K562 (cell line): ENCODE results near the gene AFF1. TPM values are rescaled to one million over a fixed set of nuclear protein-coding genes. Genes with fewer than 3 reads are reported as not detected.

Experiments used
- ARNT ChIP-seq, 2 experiments: fragments of 450-650 bp; IDR thresholded peaks; 2 replicates each; pipeline ENCODE4 v1.6.1; 2016; ENCODE audit warnings: mild to moderate bottlenecking in 1 of 2
- BHLHE40 ChIP-seq: IDR thresholded peaks from 2 replicates; pipeline ENCODE4 v1.6.1; 2011; ENCODE audit warnings: low read length, improper control_type of control experiment
- CHD1 ChIP-seq: fragments of 200-600 bp; sonication (generic); IDR thresholded peaks from one replicate; pipeline ENCODE4 v1.6.1; 2012; ENCODE audit warnings: mild to moderate bottlenecking, moderate library complexity, low read length, inconsistent platforms
- DPF2 ChIP-seq: fragments of 450-650 bp; IDR thresholded peaks from 2 replicates; pipeline ENCODE4 v1.6.1; 2016
- ELF4 ChIP-seq: fragments of 450-650 bp; formaldehyde crosslinking; IDR thresholded peaks from 2 replicates; pipeline ENCODE4 v1.4.0; 2022; ENCODE audit warnings: missing genetic modification characterization
- KDM2B ChIP-seq: fragments of 250-450 bp; sonication (Bioruptor Pico); IDR thresholded peaks from 2 replicates; pipeline ENCODE4 v1.8.0; 2021; ENCODE audit warnings: mild to moderate bottlenecking, moderate library complexity
- MAZ ChIP-seq, 2 experiments: fragments of 450-650 bp in 1 of 2; sonication (generic) in 1 of 2; formaldehyde crosslinking; IDR thresholded peaks in 1 of 2; conservative IDR thresholded peaks in 1 of 2; 2 replicates each; pipeline versions ENCODE4 v1.4.0 to v1.5.0; 2020; ENCODE audit warnings: mild to moderate bottlenecking in 1 of 2, missing genetic modification reagents in 1 of 2
- MBD2 ChIP-seq: sonication (generic); IDR thresholded peaks from 2 replicates; pipeline ENCODE4 v1.6.1; 2016; ENCODE audit warnings: low read depth, borderline replicate concordance
- MEF2D ChIP-seq: conservative IDR thresholded peaks from 2 replicates; pipeline ENCODE4 v1.6.1; 2016; ENCODE audit warnings: low read depth, missing genetic modification characterization, missing compliant biosample characterization
- MITF ChIP-seq: IDR thresholded peaks from 2 replicates; pipeline ENCODE4 v1.6.1; 2014; ENCODE audit warnings: antibody characterized with exemption
- MLX ChIP-seq, 2 experiments: fragments of 450-650 bp in 1 of 2; sonication (generic) in 1 of 2; formaldehyde crosslinking; conservative IDR thresholded peaks; 2 replicates each; pipeline versions ENCODE4 v1.4.0 to v1.8.1; 2020 to 2022; ENCODE audit warnings: mild to moderate bottlenecking in 1 of 2, missing genetic modification reagents in 1 of 2
- MTA1 ChIP-seq: fragments of 450-650 bp; IDR thresholded peaks from 2 replicates; pipeline ENCODE4 v1.6.1; 2017; ENCODE audit warnings: borderline replicate concordance
- NCOA2 ChIP-seq, 2 experiments: fragments of 450-650 bp; IDR thresholded peaks; 2 replicates each; pipeline ENCODE4 v1.6.1; 2018; ENCODE audit warnings: mild to moderate bottlenecking in 2 of 2, moderate library complexity in 1 of 2; ENCODE audit not compliant: partially characterized antibody in 2 of 2
- NR4A1 ChIP-seq, 2 experiments: fragments of 250-450 bp in 1 of 2; fragments of 450-650 bp in 1 of 2; sonication (Bioruptor Pico) in 1 of 2; IDR thresholded peaks; 2 replicates each; pipeline versions ENCODE4 v1.4.0 to v1.6.1; 2016 to 2020; ENCODE audit warnings: mild to moderate bottlenecking in 2 of 2, missing compliant biosample characterization in 1 of 2, missing genetic modification characterization in 1 of 2, moderate library complexity in 1 of 2
- OTX1 ChIP-seq: fragments of 450-650 bp; formaldehyde crosslinking; IDR thresholded peaks from 2 replicates; pipeline ENCODE4 v1.4.0; 2022; ENCODE audit warnings: mild to moderate bottlenecking
- POLR2AphosphoS5 ChIP-seq: IDR thresholded peaks from 2 replicates; pipeline ENCODE4 v1.6.1; 2011; ENCODE audit warnings: mild to moderate bottlenecking, low read depth, low read length, moderate library complexity; ENCODE audit not compliant: control insufficient read depth, insufficient read depth
- TEAD2 ChIP-seq: fragments of 450-650 bp; IDR thresholded peaks from 2 replicates; pipeline ENCODE4 v1.6.1; 2016; ENCODE audit warnings: missing genetic modification characterization, control low read depth, missing compliant biosample characterization
- XRCC3 ChIP-seq: fragments of 450-650 bp; IDR thresholded peaks from 2 replicates; pipeline ENCODE4 v1.6.1; 2017; ENCODE audit warnings: mild to moderate bottlenecking, moderate library complexity
- ZNF311 ChIP-seq: fragments of 250-450 bp; sonication (Bioruptor Pico); IDR thresholded peaks from 2 replicates; pipeline ENCODE4 v1.4.0; 2020; ENCODE audit warnings: mild to moderate bottlenecking, moderate library complexity
- ZNF507 ChIP-seq: conservative IDR thresholded peaks from 2 replicates; pipeline ENCODE4 v1.6.1; 2017; ENCODE audit warnings: missing genetic modification characterization, missing compliant biosample characterization
- ZNF583 ChIP-seq: fragments of 250-450 bp; sonication (Bioruptor Pico); IDR thresholded peaks from 2 replicates; pipeline ENCODE4 v1.4.0; 2020
- polyA plus RNA-seq, 8 experiments: library from polyadenylated mRNA; depleted of rRNA in 4 of 8; stranded (reverse) in 5 of 8; unstranded in 3 of 8; fragments of >200 nt; fragmentation: Nextera tagmentation in 2 of 8; fragmentation: Illumina TruSeq in 1 of 8; extraction: Ambion mirVana in 2 of 8; extraction: Trizol in 1 of 8; gene quantifications; 2 replicates each; pipeline versions ENCODE4 v1.2.1 to v1.2.3, GENCODE V29; 2011 to 2014; ENCODE audit warnings: inconsistent platforms in 1 of 8, missing spikeins in 1 of 8
- total RNA-seq, 7 experiments: library from RNA; depleted of rRNA in 6 of 7; stranded (reverse); fragments of >200 nt in 6 of 7; fragmentation: Illumina TruSeq in 2 of 7; extraction: Trizol in 2 of 7; gene quantifications; 2 replicates each; pipeline versions ENCODE4 v1.2.1 to v1.2.3, GENCODE V29; 2011 to 2021; ENCODE audit warnings: low replicate concordance in 1 of 7
- TF ChIP-seq, protein P1 (sequence below), 2 experiments: IDR thresholded peaks; 2 replicates each; pipeline ENCODE4 v1.6.1; 2011; ENCODE audit warnings: borderline replicate concordance in 1 of 2, control low read depth in 1 of 2, low read depth in 1 of 2, low read length in 1 of 2, mild to moderate bottlenecking in 1 of 2, mixed read lengths in 1 of 2, moderate library complexity in 1 of 2; ENCODE audit not compliant: insufficient read depth in 1 of 2, insufficient read length in 1 of 2, poor library complexity in 1 of 2, severe bottlenecking in 1 of 2; ENCODE audit errors: extremely low read depth in 1 of 2

The AFF1 gene
- total and polyA plus RNA-seq, 9 of the 15 experiments (the other 6 are each of a cell fraction or from before 2014, with no cell fraction given): 4.1 to 47.5 (median 17.2) TPM

DNA sequence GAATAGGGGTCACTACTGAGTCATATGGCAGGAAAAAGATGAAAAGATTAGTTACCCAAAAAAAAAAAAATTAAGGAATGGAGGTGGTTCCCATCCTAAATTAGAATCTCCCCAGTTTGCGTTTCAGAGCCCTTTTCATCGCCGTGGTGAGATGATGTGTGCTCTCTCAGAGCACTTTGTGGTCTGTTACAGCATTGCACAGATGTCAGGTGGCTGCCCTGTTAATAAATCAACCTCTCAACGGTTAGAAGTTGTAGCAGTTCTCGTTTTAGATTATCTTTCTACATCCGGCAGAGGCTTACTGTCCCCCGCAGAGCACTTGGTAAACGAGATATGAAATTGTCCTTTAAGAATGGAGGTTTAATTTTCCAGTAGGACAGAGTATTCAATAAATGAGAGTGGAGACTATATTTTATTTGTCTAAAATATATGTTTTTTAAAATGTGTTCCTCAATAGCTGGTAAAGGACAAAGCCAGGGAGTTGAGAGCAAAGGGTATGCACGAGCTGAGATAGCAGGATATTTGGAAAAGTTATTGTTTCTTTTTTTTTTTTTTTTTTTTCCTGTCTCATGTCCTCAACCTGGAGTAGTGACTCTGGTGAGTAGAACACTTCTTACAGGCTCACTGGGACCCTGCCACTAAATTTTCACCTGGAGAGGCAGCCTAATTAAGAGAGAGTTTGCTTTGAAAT, 26.9 kb downstream of the AFF1 start (continued):
- TF ChIP-seq, protein P1, sequence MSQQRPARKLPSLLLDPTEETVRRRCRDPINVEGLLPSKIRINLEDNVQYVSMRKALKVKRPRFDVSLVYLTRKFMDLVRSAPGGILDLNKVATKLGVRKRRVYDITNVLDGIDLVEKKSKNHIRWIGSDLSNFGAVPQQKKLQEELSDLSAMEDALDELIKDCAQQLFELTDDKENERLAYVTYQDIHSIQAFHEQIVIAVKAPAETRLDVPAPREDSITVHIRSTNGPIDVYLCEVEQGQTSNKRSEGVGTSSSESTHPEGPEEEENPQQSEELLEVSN (IDR thresholded peaks at IDR 0.05; ENCODE audit: borderline replicate concordance in 1 of 2, extremely low read depth in 1 of 2, insufficient read depth in 1 of 2, insufficient read length in 1 of 2, low read depth in 1 of 2, low read length in 1 of 2, poor library complexity in 1 of 2, severe bottlenecking in 1 of 2): no peak
- no peak for TF ChIP-seq TEAD2
- TF ChIP-seq MBD2: peak; percentile 75
- TF ChIP-seq ZNF311 (CRISPR knock-in tag): no peak
- TF ChIP-seq ZNF507 (tag): no peak
- no peak for TF ChIP-seq NR4A1 (CRISPR knock-in tag; IDR thresholded peaks at IDR 0.05)
- 0 out of 2 replicates have a peak, but pooled peaks have one; percentile 39 for TF ChIP-seq NR4A1 (tag; IDR thresholded peaks at IDR 0.05)
- peak; percentile 73 to 78 for TF ChIP-seq NCOA2 (IDR thresholded peaks at IDR 0.05; ENCODE audit: partially characterized antibody in 2 of 2)
- no peak for TF ChIP-seq CHD1
- no peak for TF ChIP-seq XRCC3
- peak; percentile 95 for TF ChIP-seq POLR2AphosphoS5
- TF ChIP-seq ARNT (IDR thresholded peaks at IDR 0.05): peak; percentile 88 to 91
- no peak for TF ChIP-seq OTX1
- TF ChIP-seq MLX (CRISPR knock-in tag; conservative IDR thresholded peaks at IDR 0.05): no peak
- peak; percentile 95 for TF ChIP-seq MITF
- peak; percentile 81 for TF ChIP-seq BHLHE40
- TF ChIP-seq DPF2: peak; percentile 98
- no peak for TF ChIP-seq ELF4 (CRISPR knock-in tag)
- TF ChIP-seq MEF2D: peak; percentile 90
- TF ChIP-seq ZNF583 (CRISPR knock-in tag): no peak
- peak; percentile 71; the same call in 1 of the 2 replicates for TF ChIP-seq MTA1
- no peak for TF ChIP-seq KDM2B (CRISPR knock-in tag)
- peak in 1 of 2 experiments; percentile 82; a peak in 2 of 4 replicates for TF ChIP-seq MAZ (CRISPR knock-in tag; conservative IDR thresholded peaks at IDR 0.05 in 1 of 2, IDR thresholded peaks at IDR 0.05 in 1 of 2)
